Loucy (cell line): ENCODE measurements around the gene FMN1.

ENCODE experiments used
- EZH2phosphoT487 ChIP-seq: fragments of 200-600 bp; IDR thresholded peaks from 2 replicates; pipeline ENCODE4 v1.6.1; 2018; ENCODE audit warnings: antibody characterized with exemption, mild to moderate bottlenecking, moderate library complexity, borderline replicate concordance
- TF ChIP-seq, protein P1 (sequence below): fragments of 200-600 bp; sonication (generic); conservative IDR thresholded peaks from 2 replicates; pipeline ENCODE4 v1.5.1; 2014; ENCODE audit warnings: mild to moderate bottlenecking, antibody characterized with exemption, low read length

- TF ChIP-seq, protein P1, sequence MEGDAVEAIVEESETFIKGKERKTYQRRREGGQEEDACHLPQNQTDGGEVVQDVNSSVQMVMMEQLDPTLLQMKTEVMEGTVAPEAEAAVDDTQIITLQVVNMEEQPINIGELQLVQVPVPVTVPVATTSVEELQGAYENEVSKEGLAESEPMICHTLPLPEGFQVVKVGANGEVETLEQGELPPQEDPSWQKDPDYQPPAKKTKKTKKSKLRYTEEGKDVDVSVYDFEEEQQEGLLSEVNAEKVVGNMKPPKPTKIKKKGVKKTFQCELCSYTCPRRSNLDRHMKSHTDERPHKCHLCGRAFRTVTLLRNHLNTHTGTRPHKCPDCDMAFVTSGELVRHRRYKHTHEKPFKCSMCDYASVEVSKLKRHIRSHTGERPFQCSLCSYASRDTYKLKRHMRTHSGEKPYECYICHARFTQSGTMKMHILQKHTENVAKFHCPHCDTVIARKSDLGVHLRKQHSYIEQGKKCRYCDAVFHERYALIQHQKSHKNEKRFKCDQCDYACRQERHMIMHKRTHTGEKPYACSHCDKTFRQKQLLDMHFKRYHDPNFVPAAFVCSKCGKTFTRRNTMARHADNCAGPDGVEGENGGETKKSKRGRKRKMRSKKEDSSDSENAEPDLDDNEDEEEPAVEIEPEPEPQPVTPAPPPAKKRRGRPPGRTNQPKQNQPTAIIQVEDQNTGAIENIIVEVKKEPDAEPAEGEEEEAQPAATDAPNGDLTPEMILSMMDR, result no peak
- TF ChIP-seq EZH2phosphoT487, result no peak
These were observed 94.2 kb downstream of the FMN1 start for GRCh38 chr15:33100314-33100713.
